HepG2 (cell line): ENCODE data around the gene C14orf132. TPM values are rescaled to one million over a fixed set of nuclear protein-coding genes. Genes with fewer than 3 reads are reported as not detected.

ENCODE experiments used
- ATAC-seq: fragments of 200-7000 bp; cut with Tn5 transposase; 3 replicates; pipeline ENCODE4 v1.9.1; 2020; ENCODE audit warnings: mild to moderate bottlenecking, moderate library complexity
- BruUV-seq: library from RNA; stranded (reverse); fragments of 400-500 nt; replicated peaks from 2 replicates; lab custom pipeline; 2021; lab: Mats Ljungman, UMichigan
- CTCF ChIA-PET: fragments of 300-600 bp; formaldehyde crosslinking; extraction: SDS; loops from one replicate; lab custom pipeline; 2021; ENCODE audit warnings: low total read pairs, inconsistent platforms, low intra/inter-chr PET ratio; lab: Yijun Ruan, JAX
- POLR2A ChIA-PET: fragments of 350-600 bp; sonication (Branson Sonifier 250); formaldehyde crosslinking; loops from one replicate; lab custom pipeline; 2020; ENCODE audit warnings: antibody characterized with exemption, inconsistent platforms; lab: Yijun Ruan, JAX
- DNase-seq: peaks from one replicate; pipeline ENCODE4 v3.0.0-alpha.2; 2015; ENCODE audit warnings: low spot score
- FAIRE-seq: peaks from 3 replicates; lab custom pipeline; 2011; peaks lifted over from hg19 to GRCh38; lab: Jason Lieb, UNC
- H2AFZ ChIP-seq: one replicate; pipeline ENCODE4 v1.6.1; 2011; ENCODE audit warnings: low read length, inconsistent platforms
- H3K27ac ChIP-seq: fragments of 300-600 bp; 3 replicates; pipeline ENCODE4 v1.8.0; 2011; ENCODE audit warnings: mixed run types, mild to moderate bottlenecking, mixed read lengths, low read length, inconsistent platforms; ENCODE audit not compliant: insufficient read depth; ENCODE audit errors: extremely low read length
- H3K27me3 ChIP-seq, 2 experiments: fragments of 200-600 bp in 1 of 2; 2 replicates in 1 of 2; 3 replicates in 1 of 2; pipeline versions ENCODE4 v1.6.0 to v1.8.0; 2011; ENCODE audit warnings: low read length in 2 of 2, mild to moderate bottlenecking in 2 of 2, moderate library complexity in 2 of 2, inconsistent platforms in 1 of 2; ENCODE audit not compliant: insufficient read depth in 2 of 2, control insufficient read depth in 1 of 2
- H3K36me3 ChIP-seq, 2 experiments: fragments of 200-600 bp in 1 of 2; replicated peaks in 1 of 2; 2 replicates in 1 of 2; 3 replicates in 1 of 2; pipeline versions ENCODE4 v1.5.1 to v1.8.0; 2011; ENCODE audit warnings: low read length in 2 of 2, inconsistent platforms in 1 of 2; ENCODE audit not compliant: insufficient read depth in 2 of 2, control insufficient read depth in 1 of 2
- H3K4me1 ChIP-seq: 2 replicates; pipeline ENCODE4 v1.5.1; 2012; ENCODE audit warnings: low read length, inconsistent platforms; ENCODE audit not compliant: insufficient read depth
- H3K4me2 ChIP-seq: 2 replicates; pipeline ENCODE4 v1.6.0; 2011; ENCODE audit warnings: low read depth, low read length, inconsistent platforms
- H3K4me3 ChIP-seq, 3 experiments: fragments of 200-600 bp in 1 of 3; sonication (generic), shearing (Covaris generic) in 1 of 3; replicated peaks in 1 of 3; 2 replicates each; pipeline ENCODE4 v1.5.1; 2011 to 2016; ENCODE audit warnings: low read length in 3 of 3, inconsistent platforms in 2 of 3, low read depth in 2 of 3, mild to moderate bottlenecking in 2 of 3, control low read depth in 1 of 3, mixed read lengths in 1 of 3; ENCODE audit not compliant: insufficient read depth in 1 of 3
- H3K79me2 ChIP-seq: one replicate; pipeline ENCODE4 v1.6.1; 2011; ENCODE audit warnings: low read length, inconsistent platforms; ENCODE audit not compliant: insufficient read depth
- H3K9ac ChIP-seq: 2 replicates; pipeline ENCODE4 v1.6.0; 2011; ENCODE audit warnings: mild to moderate bottlenecking, low read depth, low read length, inconsistent platforms; ENCODE audit not compliant: insufficient read depth
- H3K9me3 ChIP-seq: 2 replicates; pipeline ENCODE4 v1.5.1; 2012; ENCODE audit warnings: mild to moderate bottlenecking, low read length
- H4K20me1 ChIP-seq: 2 replicates; pipeline ENCODE4 v1.6.0; 2011; ENCODE audit warnings: inconsistent platforms, mild to moderate bottlenecking, low read length, moderate library complexity; ENCODE audit not compliant: insufficient read depth
- BHLHE40 ChIP-seq: IDR thresholded peaks from 2 replicates; pipeline ENCODE4 v1.6.1; 2011; ENCODE audit warnings: low read length, improper control_type of control experiment
- GABPA ChIP-seq, 2 experiments: IDR thresholded peaks; 2 replicates each; pipeline ENCODE4 v1.6.1; 2011 to 2016; ENCODE audit warnings: low read depth in 2 of 2, low read length in 1 of 2, missing biosample characterization in 1 of 2, missing genetic modification characterization in 1 of 2
- KDM1A ChIP-seq: IDR thresholded peaks from 2 replicates; pipeline ENCODE4 v1.6.1; 2016; ENCODE audit warnings: missing compliant biosample characterization
- MEIS2 ChIP-seq: sonication (generic); formaldehyde crosslinking; IDR thresholded peaks from 2 replicates; pipeline ENCODE4 v1.9.0; 2021; ENCODE audit warnings: mild to moderate bottlenecking, missing genetic modification reagents
- PHF8 ChIP-seq: sonication (generic); formaldehyde crosslinking; IDR thresholded peaks from 2 replicates; pipeline ENCODE4 v1.5.0; 2020; ENCODE audit warnings: missing genetic modification reagents
- REL ChIP-seq: sonication (generic); formaldehyde crosslinking; conservative IDR thresholded peaks from 2 replicates; pipeline ENCODE4 v1.8.0; 2022; ENCODE audit warnings: mild to moderate bottlenecking, missing genetic modification reagents, moderate library complexity
- ZBTB14 ChIP-seq: sonication (generic); formaldehyde crosslinking; IDR thresholded peaks from 2 replicates; pipeline ENCODE4 v1.4.0; 2020; ENCODE audit warnings: missing genetic modification reagents
- ZBTB3 ChIP-seq: sonication (generic); formaldehyde crosslinking; IDR thresholded peaks from 2 replicates; pipeline ENCODE4 v1.4.0; 2020; ENCODE audit warnings: low read depth, mild to moderate bottlenecking, moderate library complexity, missing genetic modification reagents, borderline replicate concordance
- ZFP91 ChIP-seq: sonication (generic); formaldehyde crosslinking; IDR thresholded peaks from 2 replicates; pipeline ENCODE4 v1.9.0; 2022; ENCODE audit warnings: missing genetic modification reagents, mild to moderate bottlenecking, borderline replicate concordance
- ZNF446 ChIP-seq: sonication (generic); formaldehyde crosslinking; IDR thresholded peaks from 2 replicates; pipeline ENCODE4 v1.5.0; 2020; ENCODE audit warnings: mild to moderate bottlenecking, missing genetic modification reagents
- ZNF558 ChIP-seq: sonication (generic); formaldehyde crosslinking; IDR thresholded peaks from 2 replicates; pipeline ENCODE4 v1.9.0; 2022; ENCODE audit warnings: mild to moderate bottlenecking, missing genetic modification reagents, borderline replicate concordance
- ZNF782 ChIP-seq: sonication (generic); formaldehyde crosslinking; IDR thresholded peaks from 2 replicates; pipeline ENCODE4 v1.4.0; 2020; ENCODE audit warnings: missing genetic modification reagents, mild to moderate bottlenecking, borderline replicate concordance
- ZSCAN9 ChIP-seq: IDR thresholded peaks from 2 replicates; pipeline ENCODE4 v1.6.1; 2016; ENCODE audit warnings: borderline replicate concordance
- WGBS: methylation state at CpG from one replicate; pipeline ENCODE4 v1.1.6; 2017; ENCODE audit warnings: low lambda C conversion rate; 5-methylcytosine and 5-hydroxymethylcytosine counted together
- in situ Hi-C: cut with HindIII; loops from 2 replicates; pipeline ENCODE4 v1.10.0; 2017; ENCODE audit warnings: low pct_unique_long_range_greater_than_20kb; ENCODE audit not compliant: extremely low pct_ligation_motif_present
- intact Hi-C: fragments of 100-400 bp; cut with micrococcal nuclease; formaldehyde crosslinking; loops from one replicate; pipeline ENCODE4 v1.10.0; 2022; ENCODE audit not compliant: unreplicated experiment
- polyA plus RNA-seq, 8 experiments: library from polyadenylated mRNA; depleted of rRNA in 3 of 8; stranded (reverse) in 7 of 8; unstranded in 1 of 8; fragments of >200 nt; fragmentation: Illumina TruSeq in 4 of 8; extraction: Trizol in 4 of 8; gene quantifications; 2 replicates each; pipeline versions ENCODE4 v1.2.1 to v1.2.3, GENCODE V29; 2011 to 2016; ENCODE audit warnings: low read depth in 4 of 8, missing spikeins in 1 of 8, mixed read lengths in 1 of 8; ENCODE audit not compliant: insufficient read depth in 1 of 8
- total RNA-seq, 5 experiments: library from RNA; depleted of rRNA; stranded (reverse); fragments of >200 nt; fragmentation: Illumina TruSeq; extraction: Trizol; gene quantifications; 2 replicates each; pipeline ENCODE4 v1.2.3, GENCODE V29; 2016; ENCODE audit warnings: low read depth in 1 of 5

Gene C14orf132
- total and polyA plus RNA-seq, 2 of the 13 experiments (the other 11 are each of a cell fraction or from before 2014, with no cell fraction given) = 0.13 to 0.15 TPM

GRCh38 chr14:96086574-96087077 lies 47.5 kb downstream of the C14orf132 start (continued):
- no peak for TF ChIP-seq GABPA (IDR thresholded peaks at IDR 0.05; ENCODE audit: low read depth, low read length)
- no peak for TF ChIP-seq GABPA (CRISPR knock-in tag; IDR thresholded peaks at IDR 0.05; ENCODE audit: low read depth)
- no peak for TF ChIP-seq ZFP91 (CRISPR knock-in tag)

- FAIRE-seq = no peak
- no peak overlapping the region for H2AFZ ChIP-seq
- no peak overlapping the region for H3K27ac ChIP-seq
- intact Hi-C loops (no loop called here), in situ Hi-C loops (no loop called here)
- peaks cover 0 to 16% of the 10 kb centered on the region in 2 experiments; a peak in 2 of 5 replicates for H3K27me3 ChIP-seq
- no peak for DNase-seq
- no peaks in the 10 kb centered on the region for H3K36me3 ChIP-seq
- H4K20me1 ChIP-seq = no peaks in the 10 kb centered on the region
- CTCF ChIA-PET = no interaction called here
- no peaks in the 10 kb centered on the region for H3K4me1 ChIP-seq
- BruUV-seq = no TSS peak
- no peak overlapping the region for H3K9ac ChIP-seq
- POLR2A ChIA-PET = no interaction called here
- no peak overlapping the region for H3K4me3 ChIP-seq
- ATAC-seq = no peak
- H3K79me2 ChIP-seq = no peaks in the 10 kb centered on the region
- H3K9me3 ChIP-seq = no peaks in the 10 kb centered on the region
- 66% methylated on average over 7 of the region's 7 CpGs for WGBS
- H3K4me2 ChIP-seq = no peak overlapping the region
- TF ChIP-seq MEIS2 (CRISPR knock-in tag) (no peak), PHF8 (CRISPR knock-in tag) (no peak), REL (no peak), ZBTB3 (CRISPR knock-in tag) (no peak), ZNF446 (CRISPR knock-in tag) (no peak), BHLHE40 (no peak), ZBTB14 (CRISPR knock-in tag) (no peak), KDM1A (no peak), ZNF782 (CRISPR knock-in tag) (no peak), ZNF558 (CRISPR knock-in tag) (no peak), ZSCAN9 (CRISPR knock-in tag) (no peak)
Observed at GRCh38 chr14:96088074-96088473, 48.9 kb downstream of the C14orf132 start.
